ENCODE results near the gene MACROH2A1. TPM values are rescaled to one million over a fixed set of nuclear protein-coding genes. Genes with fewer than 3 reads are reported as not detected.

MACROH2A1 gene
- total RNA-seq, 4 donors from 2014 or later, result 278 to 355 (median 319) TPM

DNA sequence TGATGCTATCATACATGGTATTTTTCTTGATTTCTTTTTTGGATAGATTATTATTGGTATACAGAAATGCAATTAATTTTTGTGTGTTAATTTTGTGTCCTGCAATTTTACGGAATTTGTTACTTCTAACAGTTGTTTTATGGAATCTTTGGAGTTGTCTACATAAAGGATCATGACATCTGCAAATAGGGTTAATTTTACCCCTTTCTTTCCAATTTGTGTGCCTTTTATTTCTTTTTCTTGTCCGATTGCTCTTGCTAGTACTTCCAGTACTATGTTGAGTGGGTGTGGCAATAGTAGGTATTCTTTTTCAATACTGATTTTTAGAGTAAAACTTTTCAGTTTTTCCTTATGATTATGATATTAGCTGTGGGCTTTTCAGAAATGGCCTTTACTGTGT lies 111.5 kb downstream of the MACROH2A1 start:
- intact Hi-C loops (cut with DNase I), result no loop called here
- 91% methylated on average over 2 of the region's 2 CpGs for WGBS, 2 donors

More for the DNA sequence above, 111.5 kb downstream of the MACROH2A1 start:
- no peak for DNase-seq
- peaks cover 0 to 4% (median 0%) of the 10 kb centered on the region in 3 donors for H3K4me1 ChIP-seq
- no peak overlapping the region for H3K4me3 ChIP-seq
- TF ChIP-seq CTCF (IDR thresholded peaks at IDR 0.05) (no peak), POLR2A (IDR thresholded peaks at IDR 0.05) (no peak)
- H3K27me3 ChIP-seq, result no peaks in the 10 kb centered on the region
- H3K27ac ChIP-seq, result no peak overlapping the region
- H3K9me3 ChIP-seq, result peaks cover 0 to 9% (median 5%) of the 10 kb centered on the region in 3 donors
- H3K36me3 ChIP-seq, result no peaks in the 10 kb centered on the region

Small RNAs within 50 kb of the gene (small RNA-seq; reads per million reads assigned to genes)
- 0 reads per million in 4 donors for gene DCANP1

Other genes with a start within 250 kb of the MACROH2A1 start
- under 1 TPM in 2 of 4 donors, not detected in 2; 0.44 to 0.57 TPM for gene DCANP1, start 48.1 kb upstream of the MACROH2A1 start, total RNA-seq
- under 1 TPM in 3 of 4 donors, not detected in 1; under 0.01 to 0.18 (median 0.08) TPM for gene TIFAB, start 53.1 kb upstream of the MACROH2A1 start, total RNA-seq
- gene NEUROG1, start 136.7 kb upstream of the MACROH2A1 start, total RNA-seq, result not detected
- gene CXCL14, start 179.8 kb upstream of the MACROH2A1 start, total RNA-seq, result 100 to 1,000 TPM in 2 of 4 donors, 10 to 100 TPM in 2; 23.1 to 160 (median 95.4) TPM